Activated naive CD4-positive, alpha-beta T cell treated with anti-CD3 and anti-CD28 coated beads, Interleukin-2, amount 10 ng/mL, durations not matched to agents 7 days and 5 days (primary cell): ENCODE measurements around the gene USP24.
"Not testable (repeated sequence)": the region's sequence is repeated elsewhere in the genome, so short reads cannot be mapped to it uniquely, and the experiment has no call there.

Source experiments
- CTCF ChIA-PET: fragments of 350-600 bp; sonication (Branson Sonifier 250); formaldehyde crosslinking; loops from one replicate; lab custom pipeline; 2021; ENCODE audit warnings: antibody characterized with exemption; lab: Charles Lee
- DNase-seq: peaks from one replicate; pipeline ENCODE4 v3.0.0-alpha.2; 2020
- H3K27ac Mint-ChIP-seq: one replicate; pipeline ENCODE4 v1.8.0; 2021; ENCODE audit warnings: mild to moderate bottlenecking, moderate library complexity, mixed read lengths
- H3K27me3 Mint-ChIP-seq: one replicate; pipeline ENCODE4 v1.8.0; 2021; ENCODE audit warnings: mild to moderate bottlenecking, mixed read lengths
- H3K36me3 Mint-ChIP-seq: one replicate; pipeline ENCODE4 v1.8.0; 2021; ENCODE audit warnings: mixed read lengths
- H3K4me1 Mint-ChIP-seq: one replicate; pipeline ENCODE4 v1.8.0; 2021; ENCODE audit warnings: mixed read lengths
- H3K4me3 Mint-ChIP-seq: one replicate; pipeline ENCODE4 v1.8.0; 2021; ENCODE audit warnings: mild to moderate bottlenecking, moderate library complexity, mixed read lengths
- H3K9me3 Mint-ChIP-seq: one replicate; pipeline ENCODE4 v1.8.0; 2021; ENCODE audit warnings: mixed read lengths

Gene USP24

DNA sequence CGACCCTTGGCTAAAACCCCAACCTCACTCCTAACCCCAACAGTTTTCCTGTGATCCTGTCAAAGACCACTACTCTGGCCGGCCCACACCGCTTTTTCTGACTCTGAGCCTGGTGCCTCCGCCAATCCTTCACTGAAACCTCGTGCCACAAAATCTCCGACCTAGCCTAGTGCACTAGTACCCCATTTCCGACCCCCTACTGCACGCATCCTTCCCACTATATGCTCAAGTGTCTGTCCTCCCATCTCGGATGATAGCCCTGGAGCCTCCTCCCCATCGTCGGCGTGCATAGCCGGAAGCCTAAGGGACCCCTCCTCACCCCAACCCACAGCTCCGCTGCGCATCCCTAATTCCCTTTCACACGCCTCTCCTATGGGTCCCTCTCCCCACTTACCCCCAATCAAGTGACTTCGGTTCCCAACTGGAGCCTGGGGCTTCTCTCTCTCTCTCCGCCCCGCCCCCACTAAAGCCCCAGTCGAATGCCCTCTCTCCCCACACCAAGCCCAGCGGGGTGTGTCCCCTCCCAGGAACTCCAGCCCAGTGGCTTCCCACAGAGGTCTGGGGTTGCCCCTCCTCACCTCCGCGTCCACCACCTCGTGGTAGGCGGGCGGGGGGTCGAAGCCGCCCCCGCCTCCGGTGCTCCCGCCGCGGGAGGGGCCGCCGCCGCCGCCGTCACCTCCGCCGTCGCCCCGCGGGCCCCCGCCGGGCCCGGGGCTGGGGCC, 791 bp downstream of the USP24 start:
- H3K36me3 Mint-ChIP-seq: peaks cover 7% of the 10 kb centered on the region
- peak overlapping the region; percentile 89 for H3K4me3 Mint-ChIP-seq
- CTCF ChIA-PET: interaction anchor here (1.0 to 1.7 kb wide), 2 partner anchors 51 to 71 kb away, joined by 3 to 4 read pairs; no protein-coding TSS in a partner anchor

DNA sequence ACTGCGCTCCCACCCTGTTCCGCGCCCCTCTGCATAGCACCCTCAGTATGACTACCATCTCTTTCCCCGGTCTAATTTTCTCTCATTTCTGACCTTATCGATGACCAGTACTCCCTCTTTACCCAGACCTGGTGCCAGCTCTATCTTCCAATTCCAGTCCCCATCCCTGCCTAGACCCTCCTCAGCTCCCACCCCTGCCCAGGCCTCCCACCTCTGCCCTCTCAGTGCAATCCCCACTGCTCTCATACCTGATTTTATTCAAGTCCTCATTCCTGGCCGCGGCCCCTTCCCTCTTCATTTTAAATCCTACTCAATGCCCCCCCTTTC, 1.3 kb downstream of the USP24 start:
- Mint-ChIP-seq H3K4me1 (peaks cover 78% of the 10 kb centered on the region), H3K27ac (peak overlapping the region; percentile 91), H3K27me3 (no peaks in the 10 kb centered on the region), H3K4me3 (peak overlapping the region; percentile 89), H3K36me3 (peaks cover 7% of the 10 kb centered on the region), H3K9me3 (no peaks in the 10 kb centered on the region)
- peak; percentile 29 for DNase-seq
- CTCF ChIA-PET: interaction anchor here (1.1 to 1.8 kb wide), 4 partner anchors 16 to 73 kb away, joined by 3 to 4 read pairs (median 4); no protein-coding TSS in a partner anchor

More for the DNA sequence above, 791 bp downstream of the USP24 start:
- Mint-ChIP-seq H3K27ac (peak overlapping the region; percentile 91), H3K9me3 (no peaks in the 10 kb centered on the region), H3K27me3 (no peaks in the 10 kb centered on the region), H3K4me1 (peaks cover 76% of the 10 kb centered on the region)
- peak; percentile 63 for DNase-seq

DNA sequence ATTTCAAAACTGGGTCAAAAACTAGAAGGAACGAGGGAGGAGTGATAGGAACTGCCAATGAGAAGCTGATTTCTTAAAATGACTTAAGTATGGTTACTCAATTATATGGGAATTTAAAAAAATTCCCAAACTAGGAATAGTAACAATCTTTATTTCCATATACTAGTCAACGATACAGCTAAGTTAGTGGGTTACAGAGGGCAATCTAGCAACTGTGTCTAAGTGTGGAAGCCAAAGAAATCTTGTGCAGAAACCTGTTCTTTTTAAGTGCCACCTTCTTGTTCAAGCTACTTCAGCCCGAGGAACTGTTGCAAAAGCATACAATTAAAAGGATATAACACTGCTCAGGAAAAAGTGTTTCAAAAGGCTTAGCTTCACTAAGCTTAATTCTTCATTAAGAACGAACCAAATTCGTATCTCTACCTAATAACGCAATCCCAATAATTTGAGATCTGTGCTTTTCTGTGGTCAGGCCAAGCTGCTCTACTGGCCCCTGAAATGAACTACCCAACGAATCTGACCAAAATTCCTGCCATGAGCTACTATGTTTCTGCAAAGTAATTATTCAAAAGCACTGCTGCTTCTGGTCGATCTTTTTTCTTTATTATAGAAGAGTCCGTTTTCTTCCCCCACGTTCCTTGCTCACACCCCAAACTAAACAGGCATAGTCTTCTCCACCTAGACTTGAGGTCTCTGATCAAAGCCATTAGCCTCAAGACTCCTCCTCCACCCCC, 1.8 kb downstream of the USP24 start:
- no peak for DNase-seq
- H3K9me3 Mint-ChIP-seq: no peaks in the 10 kb centered on the region
- peaks cover 78% of the 10 kb centered on the region for H3K4me1 Mint-ChIP-seq
- CTCF ChIA-PET: interaction anchor here (0.5 to 1.8 kb wide), 6 partner anchors 10 to 72 kb away, joined by 3 to 4 read pairs (median 4); no protein-coding TSS in a partner anchor
- H3K27me3 Mint-ChIP-seq: no peaks in the 10 kb centered on the region
- H3K27ac Mint-ChIP-seq: peak overlapping the region; percentile 91
- peak overlapping the region; percentile 89 for H3K4me3 Mint-ChIP-seq
- H3K36me3 Mint-ChIP-seq: peaks cover 7% of the 10 kb centered on the region

DNA sequence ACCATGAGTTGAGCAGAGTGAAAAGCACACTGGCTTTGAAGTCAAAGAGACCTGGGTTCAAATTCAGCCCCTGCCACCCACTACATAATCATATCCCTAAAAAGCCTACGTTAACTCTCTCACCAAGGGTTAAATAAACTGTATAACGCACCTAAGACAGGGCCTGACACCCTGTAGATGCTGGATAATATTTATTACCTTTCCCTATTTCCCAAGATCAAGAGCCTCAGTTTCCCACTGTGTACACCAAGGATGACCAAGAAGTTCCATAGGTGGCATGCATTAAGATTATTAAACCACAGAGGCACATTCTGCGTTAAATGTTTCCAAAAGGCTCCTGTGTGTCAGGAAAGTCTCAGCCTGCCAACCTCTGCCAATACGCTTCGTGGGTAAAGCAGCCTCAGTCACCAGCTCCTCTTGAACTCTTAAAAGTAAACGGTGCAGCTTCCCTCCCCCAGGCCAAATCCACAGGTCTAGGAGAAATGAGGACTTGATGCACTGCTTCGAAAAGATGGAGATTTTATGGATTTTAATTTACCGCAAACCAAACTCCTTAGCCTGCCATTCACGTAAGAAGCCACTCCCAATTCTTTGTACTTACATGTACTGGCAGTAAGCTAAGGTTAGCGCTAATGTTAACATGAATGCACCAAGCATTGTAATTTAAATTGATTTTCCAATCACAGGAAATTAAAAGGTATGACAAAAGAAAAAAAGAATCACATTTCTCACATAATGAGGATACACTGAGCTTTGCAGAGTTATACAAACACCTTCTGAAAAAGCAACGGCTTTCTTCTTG, 2.6 kb downstream of the USP24 start:
- Mint-ChIP-seq H3K27me3 (no peaks in the 10 kb centered on the region), H3K4me1 (peaks cover 76% of the 10 kb centered on the region), H3K4me3 (peak overlapping the region; percentile 89), H3K36me3 (peaks cover 10% of the 10 kb centered on the region), H3K27ac (peak overlapping the region; percentile 91), H3K9me3 (no peaks in the 10 kb centered on the region)
- CTCF ChIA-PET: interaction anchor here (1.1 to 1.8 kb wide), 6 partner anchors 9 to 71 kb away, joined by 3 to 7 read pairs (median 4); no protein-coding TSS in a partner anchor
- DNase-seq: no peak

DNA sequence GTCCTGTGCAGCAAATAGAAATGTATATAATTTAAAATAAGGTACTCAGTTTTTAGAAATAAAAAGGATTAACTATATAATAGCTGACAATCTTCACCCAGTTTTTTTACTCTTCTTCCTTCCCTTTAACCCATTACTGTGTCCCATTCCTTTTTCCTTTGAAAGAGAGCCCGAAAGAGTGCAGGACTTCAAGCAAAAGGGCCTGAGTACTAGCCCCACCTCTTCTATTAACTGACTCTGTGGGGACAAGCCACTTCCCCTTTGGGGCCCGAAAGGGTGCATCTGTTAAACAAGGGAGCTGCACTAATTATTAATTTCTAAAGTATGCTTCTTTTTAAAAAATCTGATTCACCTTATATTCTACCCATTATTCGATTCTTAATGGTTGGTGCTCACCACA, 3.3 kb downstream of the USP24 start:
- H3K27me3 Mint-ChIP-seq: no peaks in the 10 kb centered on the region
- H3K4me1 Mint-ChIP-seq: peaks cover 74% of the 10 kb centered on the region
- CTCF ChIA-PET: interaction anchor here (1.1 to 1.5 kb wide), 2 partner anchors 8 to 66 kb away, joined by 3 to 7 read pairs; no protein-coding TSS in a partner anchor
- H3K27ac Mint-ChIP-seq: no peak overlapping the region
- DNase-seq: no peak
- H3K4me3 Mint-ChIP-seq: peak overlapping the region; percentile 89
- H3K9me3 Mint-ChIP-seq: no peaks in the 10 kb centered on the region
- H3K36me3 Mint-ChIP-seq: peaks cover 12% of the 10 kb centered on the region

DNA sequence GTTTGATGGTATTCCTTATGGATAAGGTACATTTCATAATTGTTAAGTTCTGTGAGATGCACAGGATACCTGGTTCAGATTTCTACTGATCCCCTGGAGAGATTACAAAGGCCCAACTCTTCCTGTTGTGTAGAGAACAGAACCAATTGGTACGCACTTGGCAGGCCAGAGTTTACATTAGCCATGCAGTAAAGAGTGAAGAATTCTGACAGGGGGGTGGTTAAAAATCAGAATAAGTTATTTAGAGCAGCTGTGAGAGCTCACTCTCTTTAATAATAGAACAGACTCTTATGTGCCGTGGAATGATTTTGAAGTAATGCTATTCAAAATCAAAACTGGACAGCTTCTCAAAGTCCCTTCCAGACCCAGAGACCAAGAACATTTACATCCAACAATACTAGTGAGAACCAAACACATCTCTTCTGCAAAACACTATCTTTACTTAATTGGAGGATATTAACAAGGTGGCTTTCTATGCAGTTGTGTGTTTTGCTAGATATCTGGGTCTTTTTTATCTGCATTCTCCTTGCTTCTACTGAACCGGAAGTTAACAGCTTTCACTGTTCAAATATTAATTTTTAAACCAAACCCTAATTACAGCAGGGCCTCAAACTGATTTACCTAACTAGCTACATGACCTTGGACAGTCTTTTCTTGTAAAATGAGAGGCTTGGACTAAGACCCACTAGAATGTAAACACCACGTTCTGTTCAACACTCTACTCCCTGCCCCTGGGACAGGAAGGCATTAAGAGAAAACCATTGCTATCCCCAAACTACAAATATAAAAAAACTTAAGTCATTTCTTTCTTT, 4.0 kb downstream of the USP24 start:
- CTCF ChIA-PET: interaction anchor here (1.5 kb wide), 1 partner anchor 67 kb away, joined by 7 read pairs; no protein-coding TSS in a partner anchor
- no peak overlapping the region for H3K27ac Mint-ChIP-seq

DNA sequence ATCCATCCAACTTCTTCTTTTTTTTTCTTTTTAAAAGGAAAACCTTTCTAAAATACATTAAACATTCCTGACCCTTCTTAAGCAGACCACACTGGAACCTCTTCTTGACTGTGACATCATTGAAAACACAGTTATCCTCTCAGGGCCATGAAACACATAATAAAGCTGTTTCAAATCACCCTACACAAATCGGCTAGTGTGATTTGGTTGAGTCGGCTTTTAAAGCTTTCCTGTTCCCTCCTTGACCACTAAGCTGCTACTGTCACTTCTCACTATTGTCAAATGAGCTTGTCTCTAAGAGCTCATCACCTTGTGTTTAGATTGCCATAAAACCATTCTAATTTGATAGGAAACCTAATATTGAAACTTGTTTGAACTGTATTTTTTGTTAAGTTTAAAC, 5.9 kb downstream of the USP24 start:
- CTCF ChIA-PET: interaction anchor here (0.7 to 1.4 kb wide), 4 partner anchors 9 to 68 kb away, joined by 3 to 5 read pairs (median 4); no protein-coding TSS in a partner anchor
- Mint-ChIP-seq H3K4me3 (no peak overlapping the region), H3K9me3 (no peaks in the 10 kb centered on the region), H3K27me3 (no peaks in the 10 kb centered on the region), H3K4me1 (peaks cover 80% of the 10 kb centered on the region), H3K27ac (no peak overlapping the region), H3K36me3 (peaks cover 28% of the 10 kb centered on the region)
- DNase-seq: no peak

More for the DNA sequence above, 4.0 kb downstream of the USP24 start:
- DNase-seq: no peak
- Mint-ChIP-seq H3K4me3 (peak overlapping the region; percentile 53), H3K36me3 (peaks cover 18% of the 10 kb centered on the region), H3K9me3 (no peaks in the 10 kb centered on the region), H3K27me3 (no peaks in the 10 kb centered on the region), H3K4me1 (peaks cover 74% of the 10 kb centered on the region)

DNA sequence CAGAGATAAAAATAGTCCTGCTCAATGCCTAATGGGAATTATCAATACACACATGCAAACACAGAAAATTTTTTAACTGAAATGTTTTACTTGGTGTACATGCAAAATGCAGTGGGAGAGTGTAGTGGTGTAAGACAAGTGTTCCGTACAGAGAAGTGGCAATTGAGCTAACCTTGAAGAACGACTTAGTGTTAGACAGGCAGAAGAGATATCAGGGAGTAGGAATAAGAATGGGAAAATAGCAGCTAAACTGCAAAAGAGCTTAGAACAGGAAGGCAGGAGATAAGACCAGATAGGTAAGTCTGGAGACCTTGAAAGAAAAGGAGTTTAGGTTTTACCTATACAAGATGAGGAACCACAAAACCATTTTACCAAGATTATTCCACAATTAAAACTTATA, 9.0 kb downstream of the USP24 start:
- CTCF ChIA-PET: interaction anchor here (1.2 kb wide), 1 partner anchor 71 kb away, joined by 3 read pairs; no protein-coding TSS in a partner anchor
- H3K9me3 Mint-ChIP-seq: no peaks in the 10 kb centered on the region
- H3K4me1 Mint-ChIP-seq: peaks cover 73% of the 10 kb centered on the region
- no peak overlapping the region for H3K27ac Mint-ChIP-seq
- no peaks in the 10 kb centered on the region for H3K27me3 Mint-ChIP-seq
- H3K36me3 Mint-ChIP-seq: peaks cover 29% of the 10 kb centered on the region
- no peak overlapping the region for H3K4me3 Mint-ChIP-seq
- no peak for DNase-seq

DNA sequence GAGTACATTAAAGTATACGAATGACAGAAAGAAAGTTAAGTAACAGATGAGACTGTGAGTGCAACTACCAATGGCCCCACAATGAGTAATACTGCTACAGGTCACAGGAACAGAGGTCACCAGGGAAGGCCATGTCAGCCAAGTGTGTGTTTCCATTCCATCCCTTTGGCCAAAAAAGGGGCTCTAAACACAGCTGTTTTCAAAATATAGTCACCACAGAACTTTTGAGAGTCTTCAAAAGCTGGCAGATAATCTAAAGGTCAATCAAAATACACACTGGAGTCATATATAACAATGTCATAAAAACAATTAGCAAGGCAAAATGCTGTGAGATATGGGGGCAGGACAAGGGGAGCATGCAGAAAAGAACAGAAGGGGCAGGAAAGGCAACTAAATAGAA, 10.2 kb downstream of the USP24 start:
- CTCF ChIA-PET: interaction anchor here (1.2 kb wide), 1 partner anchor 72 kb away, joined by 3 read pairs; no protein-coding TSS in a partner anchor
- no peak overlapping the region for H3K4me3 Mint-ChIP-seq
- no peak overlapping the region for H3K27ac Mint-ChIP-seq
- no peaks in the 10 kb centered on the region for H3K9me3 Mint-ChIP-seq
- no peaks in the 10 kb centered on the region for H3K27me3 Mint-ChIP-seq
- H3K36me3 Mint-ChIP-seq: peaks cover 32% of the 10 kb centered on the region
- no peak for DNase-seq
- H3K4me1 Mint-ChIP-seq: peaks cover 68% of the 10 kb centered on the region

DNA sequence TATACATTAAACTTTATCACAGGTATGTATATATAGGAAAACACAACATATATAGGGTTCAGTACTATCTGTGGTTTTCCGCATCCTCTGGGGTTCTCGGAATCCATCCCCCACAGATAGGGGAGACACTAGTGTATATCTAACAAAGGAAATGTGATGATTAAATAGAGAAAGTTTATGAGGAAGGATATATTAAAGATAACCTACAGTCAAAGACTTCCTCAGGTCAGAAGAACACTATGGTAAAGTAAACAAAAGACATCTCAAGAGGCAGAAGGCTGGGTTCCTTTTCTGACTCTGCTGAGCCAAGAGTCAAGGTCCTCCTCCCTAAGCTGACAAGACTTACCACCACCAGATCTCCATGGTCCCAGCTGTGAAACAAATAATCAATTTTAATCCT, 12.1 kb downstream of the USP24 start:
- Mint-ChIP-seq H3K27ac (peak overlapping the region; percentile 56), H3K27me3 (no peaks in the 10 kb centered on the region), H3K9me3 (no peaks in the 10 kb centered on the region), H3K4me1 (peaks cover 59% of the 10 kb centered on the region), H3K4me3 (peak overlapping the region; percentile 32), H3K36me3 (peaks cover 41% of the 10 kb centered on the region)
- DNase-seq: peak; percentile 31
- CTCF ChIA-PET: interaction anchor here (0.8 kb wide), 1 partner anchor 9 kb away, joined by 3 read pairs; no protein-coding TSS in a partner anchor

DNA sequence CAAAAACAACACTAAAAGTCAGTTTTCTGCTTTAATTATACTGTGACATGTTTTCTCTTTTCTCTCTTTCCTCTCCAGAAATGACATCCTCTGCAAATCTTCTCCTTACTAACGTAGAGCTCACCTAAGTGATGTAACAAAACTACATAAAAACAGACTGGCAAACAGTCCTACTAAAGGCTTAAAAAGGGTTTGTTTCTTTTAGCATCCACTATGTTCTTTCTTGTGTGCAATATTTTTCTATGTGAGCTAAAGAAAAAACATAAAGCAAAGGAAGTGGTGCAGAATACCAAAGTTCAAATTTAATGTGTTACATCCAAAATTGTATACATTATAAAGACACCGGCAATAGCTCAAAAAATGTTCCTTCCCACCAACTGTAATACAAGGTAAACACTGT, 14.5 kb downstream of the USP24 start:
- Mint-ChIP-seq H3K27me3 (no peaks in the 10 kb centered on the region), H3K27ac (peak overlapping the region; percentile 75), H3K36me3 (peaks cover 36% of the 10 kb centered on the region), H3K4me1 (peaks cover 67% of the 10 kb centered on the region), H3K9me3 (no peaks in the 10 kb centered on the region), H3K4me3 (no peak overlapping the region)
- CTCF ChIA-PET: interaction anchor here (1.3 to 1.6 kb wide), 3 partner anchors 9 to 57 kb away, joined by 3 to 5 read pairs (median 3); no protein-coding TSS in a partner anchor
- no peak for DNase-seq

DNA sequence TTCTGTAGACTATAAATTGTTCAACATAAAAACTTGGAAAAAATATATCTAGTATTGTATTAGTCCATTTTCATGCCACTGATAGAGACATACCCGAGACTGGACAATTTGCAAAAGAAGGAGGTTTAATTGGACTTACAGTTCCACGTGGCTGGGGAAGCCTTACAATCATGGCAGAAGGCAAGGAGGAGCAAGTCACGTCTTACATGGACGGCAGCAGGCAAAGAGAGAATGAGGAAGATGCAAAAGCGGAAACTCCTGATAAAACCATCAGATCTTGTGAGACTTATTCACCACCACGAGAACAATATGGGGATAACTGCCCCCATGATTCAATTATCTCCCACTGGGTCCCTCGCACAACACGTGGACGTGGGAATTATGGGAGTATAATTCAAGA, 15.4 kb downstream of the USP24 start:
- H3K9me3 Mint-ChIP-seq, H3K27ac Mint-ChIP-seq, DNase-seq, H3K27me3 Mint-ChIP-seq, H3K4me3 Mint-ChIP-seq: not testable (repeated sequence)
- H3K36me3 Mint-ChIP-seq: peaks cover 39% of the 10 kb centered on the region
- peaks cover 71% of the 10 kb centered on the region for H3K4me1 Mint-ChIP-seq
- CTCF ChIA-PET: interaction anchor here (0.7 to 1.6 kb wide), 4 partner anchors 10 to 56 kb away, joined by 3 to 5 read pairs (median 4); no protein-coding TSS in a partner anchor

DNA sequence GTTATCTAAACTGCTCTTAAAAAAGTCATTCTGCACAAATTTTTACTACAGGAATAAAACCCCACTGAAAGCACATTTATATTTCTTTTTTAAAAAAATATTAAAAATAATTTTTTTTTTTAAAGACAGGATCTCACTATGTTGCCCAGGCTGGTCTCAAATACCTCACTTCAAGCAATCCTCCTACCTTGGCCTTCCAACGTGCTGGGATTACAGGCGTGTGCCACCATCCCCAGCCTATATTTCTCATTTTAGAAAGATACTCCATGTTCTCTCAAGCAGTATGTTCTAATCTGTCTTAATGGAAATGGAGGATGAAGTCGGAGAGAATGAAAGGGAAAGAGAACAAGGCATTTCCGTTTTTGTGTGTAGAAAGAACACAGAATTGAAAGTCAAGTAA, 17.1 kb downstream of the USP24 start:
- H3K4me1 Mint-ChIP-seq: peaks cover 59% of the 10 kb centered on the region
- CTCF ChIA-PET: no interaction called here

More for the DNA sequence above, 17.1 kb downstream of the USP24 start:
- no peak overlapping the region for H3K4me3 Mint-ChIP-seq
- H3K27me3 Mint-ChIP-seq: no peaks in the 10 kb centered on the region
- H3K27ac Mint-ChIP-seq: no peak overlapping the region
- DNase-seq: no peak
- peaks cover 44% of the 10 kb centered on the region for H3K36me3 Mint-ChIP-seq
- no peaks in the 10 kb centered on the region for H3K9me3 Mint-ChIP-seq
